Middle frontal gyrus (tissue), 1 donor: ENCODE results near the gene PNLIP.

Experiments used
- DNase-seq: peaks from one replicate; pipeline ENCODE4 v3.0.0-alpha.2; 2015; ENCODE audit warnings: low spot score; ENCODE audit errors: extremely low spot score

Gene PNLIP

GRCh38 chr10:116574797-116575196, 29.1 kb downstream of the PNLIP start:
- DNase-seq = no peak

GRCh38 chr10:116587878-116588591, 42.3 kb downstream of the PNLIP start:
- no peak for DNase-seq

GRCh38 chr10:116588995-116589394, 43.3 kb downstream of the PNLIP start:
- DNase-seq = no peak

DNA sequence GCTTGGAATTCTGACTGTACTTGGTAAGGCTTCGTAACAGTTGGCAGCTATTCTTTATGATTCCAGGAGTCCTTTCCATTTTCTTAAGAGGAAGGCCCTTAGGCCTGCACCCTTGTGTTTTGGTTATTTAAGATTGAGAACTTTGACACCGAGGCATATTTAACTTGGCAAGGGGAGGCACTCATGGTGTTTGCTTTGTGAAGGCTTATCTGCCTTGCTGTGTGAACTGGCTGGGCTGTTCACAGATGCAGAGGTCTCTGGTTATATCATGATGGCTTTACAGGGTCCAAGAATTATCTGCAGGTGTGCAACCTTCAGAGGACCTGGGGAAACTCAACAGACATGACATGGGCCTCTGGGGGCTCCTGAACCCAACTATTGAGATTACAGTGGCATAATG, 44.2 kb downstream of the PNLIP start:
- no peak for DNase-seq

DNA sequence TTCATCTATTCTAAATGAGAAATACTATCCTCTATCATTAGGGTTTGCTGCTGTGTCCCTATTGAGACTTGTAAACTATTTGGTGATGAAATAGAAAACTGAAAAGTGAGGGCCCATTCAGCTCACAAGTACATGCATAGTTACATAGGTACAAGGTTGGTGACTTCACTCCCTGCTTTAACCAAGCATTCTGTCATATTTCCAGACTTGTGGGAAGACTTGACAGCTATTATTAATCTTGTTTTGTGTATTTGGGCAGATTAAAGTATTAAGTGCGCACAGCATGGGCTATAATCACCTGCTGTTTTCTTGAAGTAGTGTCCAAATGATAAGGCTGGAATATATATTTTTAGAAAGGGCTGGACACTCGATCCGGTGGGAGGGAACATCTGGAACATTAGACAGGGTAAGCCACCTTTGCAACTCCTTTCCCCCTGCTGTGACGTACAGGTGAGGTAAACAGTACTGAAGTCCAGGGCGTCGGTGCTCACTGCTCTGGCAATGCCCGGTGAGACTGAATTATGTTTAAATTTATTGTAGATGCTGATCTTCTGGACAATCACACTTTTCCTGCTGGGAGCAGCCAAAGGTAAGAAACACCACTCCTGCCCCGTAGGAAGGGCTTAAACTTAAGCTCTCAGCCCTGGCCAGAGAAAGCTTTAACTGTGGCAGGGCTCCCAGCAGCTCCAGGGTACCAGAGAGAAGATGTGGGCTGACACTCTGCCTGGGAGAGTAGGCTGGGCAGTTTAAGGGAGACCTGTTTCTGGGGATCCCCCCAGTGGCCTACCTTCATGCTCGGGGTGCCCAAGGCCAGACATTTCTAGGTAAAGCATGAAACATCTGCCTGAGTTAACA, 45.1 kb downstream of the PNLIP start, which contains the start of gene PNLIPRP1:
PNLIPRP1 (plus strand) TSS at position 370 of the 855 bp plus-strand sequence; CDS start at position 541, 171 bp downstream.
- DNase-seq = no peak

GRCh38 chr10:116593139-116593740, 47.5 kb downstream of the PNLIP start:
- no peak for DNase-seq

GRCh38 chr10:116594525-116595035, 48.8 kb downstream of the PNLIP start:
- no peak for DNase-seq

GRCh38 chr10:116596062-116596461, 50.3 kb downstream of the PNLIP start:
- DNase-seq = no peak

DNA sequence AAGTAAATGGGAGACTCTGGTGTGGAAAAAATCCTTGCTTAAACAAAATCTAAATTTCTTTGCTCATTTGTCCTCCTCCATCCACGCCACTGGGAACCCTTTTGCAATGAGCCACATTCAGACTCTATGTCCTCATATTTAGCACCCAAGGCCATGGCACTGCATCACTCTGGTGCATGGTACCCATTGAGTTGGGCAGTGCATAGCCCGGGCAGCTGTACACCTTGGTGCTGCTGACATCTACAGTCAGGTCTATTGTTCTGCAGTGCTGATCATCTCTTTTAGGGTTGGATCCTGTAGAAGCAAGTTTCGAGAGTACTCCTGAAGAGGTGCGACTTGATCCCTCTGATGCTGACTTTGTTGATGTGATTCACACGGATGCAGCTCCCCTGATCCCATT, 51.8 kb downstream of the PNLIP start:
- DNase-seq = no peak

DNA sequence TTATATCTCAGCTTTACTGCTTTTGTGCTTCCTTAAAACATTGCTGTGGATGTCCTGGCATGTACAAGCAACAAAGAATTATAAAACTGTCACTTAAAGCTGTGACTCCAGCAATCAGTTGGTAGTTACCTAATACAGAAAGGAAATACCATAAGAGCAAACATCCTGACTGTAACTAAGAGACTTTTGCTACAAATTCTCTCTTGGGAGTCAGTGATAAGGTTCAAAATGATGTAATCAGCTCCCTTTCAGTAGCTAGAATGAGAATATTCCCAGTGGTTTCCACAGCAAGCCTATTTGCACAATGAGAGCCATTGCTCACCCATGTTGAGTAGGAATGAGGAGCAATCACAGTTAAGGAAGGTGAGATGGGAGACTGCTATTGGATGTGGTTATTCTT, 52.6 kb downstream of the PNLIP start:
- no peak for DNase-seq

DNA sequence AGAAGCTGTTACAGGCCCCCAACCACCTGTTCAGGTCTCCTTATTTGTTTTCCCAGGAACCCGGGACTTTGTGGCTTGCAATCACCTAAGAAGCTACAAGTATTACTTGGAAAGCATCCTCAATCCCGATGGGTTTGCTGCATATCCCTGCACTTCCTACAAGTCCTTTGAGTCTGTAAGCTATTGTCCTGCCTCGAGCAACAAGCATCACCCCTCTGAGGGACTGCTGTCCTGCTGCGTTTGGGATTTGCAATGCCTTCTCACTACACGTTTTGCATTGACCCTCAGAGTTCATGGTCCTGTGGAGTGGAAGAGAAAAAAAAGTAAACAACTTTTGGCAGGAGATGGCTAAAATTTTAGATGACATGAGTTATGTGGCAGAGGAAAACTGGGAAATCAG, 54.3 kb downstream of the PNLIP start:
- DNase-seq = no peak

GRCh38 chr10:116602648-116603400, 57.1 kb downstream of the PNLIP start:
- no peak for DNase-seq

DNA sequence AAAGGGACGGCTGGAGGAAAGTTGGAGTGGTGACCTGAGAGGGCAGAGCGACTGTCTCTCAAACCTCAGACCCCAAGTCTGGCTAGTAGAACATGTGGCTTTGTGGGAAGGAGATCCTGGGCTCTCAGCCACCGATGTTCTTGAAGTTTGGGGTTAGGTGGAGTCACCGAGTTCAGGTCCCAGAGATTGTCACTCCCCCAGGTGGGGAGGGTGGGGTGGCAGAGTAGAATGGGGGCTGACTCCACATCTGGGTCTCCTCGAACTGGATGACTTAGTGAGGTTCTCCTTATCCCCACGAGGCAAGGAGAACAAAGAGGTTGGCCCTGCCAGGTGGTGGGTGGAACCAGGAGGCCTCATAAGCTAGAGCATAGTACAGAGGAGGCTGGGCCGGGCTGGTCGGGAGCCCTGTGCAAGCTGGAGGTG, 60.3 kb downstream of the PNLIP start:
- no peak for DNase-seq

GRCh38 chr10:116607336-116607735, 61.6 kb downstream of the PNLIP start:
- DNase-seq = no peak

GRCh38 chr10:116608686-116609594, 63.2 kb downstream of the PNLIP start:
- no peak for DNase-seq

GRCh38 chr10:116610443-116611152, 64.9 kb downstream of the PNLIP start:
- DNase-seq = no peak

GRCh38 chr10:116611153-116611545, 65.4 kb downstream of the PNLIP start:
- DNase-seq = no peak

GRCh38 chr10:116612107-116612769, 66.5 kb downstream of the PNLIP start:
- no peak for DNase-seq

DNA sequence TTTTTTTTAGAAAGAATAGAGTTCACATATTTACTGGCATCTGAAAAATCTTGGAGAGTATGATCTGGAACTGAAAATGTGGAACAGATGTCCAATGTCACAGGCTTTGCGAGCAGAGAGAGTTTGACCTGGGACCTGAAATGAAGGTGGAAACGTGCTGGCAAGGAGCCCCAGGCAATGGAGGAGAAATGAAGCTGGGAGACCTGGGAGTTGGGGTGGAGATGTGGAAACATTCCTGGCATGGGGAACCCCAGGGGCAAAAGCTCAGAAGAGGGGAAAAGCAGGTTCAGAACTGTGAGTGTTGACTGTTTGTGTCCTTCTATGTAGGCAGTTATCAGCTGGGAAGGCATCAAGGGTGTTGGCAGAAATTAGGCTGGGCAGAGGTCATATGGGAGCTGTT, 67.7 kb downstream of the PNLIP start:
- DNase-seq = no peak
